ENCODE results near the gene SLC22A17. TPM values are rescaled to one million over a fixed set of nuclear protein-coding genes. Genes with fewer than 3 reads are reported as not detected.

The SLC22A17 gene
- total and polyA plus RNA-seq, 2 of the 13 experiments (the other 11 are each of a cell fraction or from before 2014, with no cell fraction given): 0.95 to 1.1 TPM

- TF ChIP-seq, protein P1, sequence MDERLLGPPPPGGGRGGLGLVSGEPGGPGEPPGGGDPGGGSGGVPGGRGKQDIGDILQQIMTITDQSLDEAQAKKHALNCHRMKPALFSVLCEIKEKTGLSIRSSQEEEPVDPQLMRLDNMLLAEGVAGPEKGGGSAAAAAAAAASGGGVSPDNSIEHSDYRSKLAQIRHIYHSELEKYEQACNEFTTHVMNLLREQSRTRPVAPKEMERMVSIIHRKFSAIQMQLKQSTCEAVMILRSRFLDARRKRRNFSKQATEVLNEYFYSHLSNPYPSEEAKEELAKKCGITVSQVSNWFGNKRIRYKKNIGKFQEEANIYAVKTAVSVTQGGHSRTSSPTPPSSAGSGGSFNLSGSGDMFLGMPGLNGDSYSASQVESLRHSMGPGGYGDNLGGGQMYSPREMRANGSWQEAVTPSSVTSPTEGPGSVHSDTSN (CRISPR knock-in tag; IDR thresholded peaks at IDR 0.05): no peak
- TF ChIP-seq, protein P2, sequence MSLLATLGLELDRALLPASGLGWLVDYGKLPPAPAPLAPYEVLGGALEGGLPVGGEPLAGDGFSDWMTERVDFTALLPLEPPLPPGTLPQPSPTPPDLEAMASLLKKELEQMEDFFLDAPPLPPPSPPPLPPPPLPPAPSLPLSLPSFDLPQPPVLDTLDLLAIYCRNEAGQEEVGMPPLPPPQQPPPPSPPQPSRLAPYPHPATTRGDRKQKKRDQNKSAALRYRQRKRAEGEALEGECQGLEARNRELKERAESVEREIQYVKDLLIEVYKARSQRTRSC (CRISPR knock-in tag; IDR thresholded peaks at IDR 0.05; ENCODE audit: low read depth): peak; percentile 93; the same call in 1 of the 2 replicates
- TF ChIP-seq SRSF1 (optimal IDR thresholded peaks at IDR 0.05; ENCODE audit: low read depth, low read length): no peak
- TF ChIP-seq, protein P3, sequence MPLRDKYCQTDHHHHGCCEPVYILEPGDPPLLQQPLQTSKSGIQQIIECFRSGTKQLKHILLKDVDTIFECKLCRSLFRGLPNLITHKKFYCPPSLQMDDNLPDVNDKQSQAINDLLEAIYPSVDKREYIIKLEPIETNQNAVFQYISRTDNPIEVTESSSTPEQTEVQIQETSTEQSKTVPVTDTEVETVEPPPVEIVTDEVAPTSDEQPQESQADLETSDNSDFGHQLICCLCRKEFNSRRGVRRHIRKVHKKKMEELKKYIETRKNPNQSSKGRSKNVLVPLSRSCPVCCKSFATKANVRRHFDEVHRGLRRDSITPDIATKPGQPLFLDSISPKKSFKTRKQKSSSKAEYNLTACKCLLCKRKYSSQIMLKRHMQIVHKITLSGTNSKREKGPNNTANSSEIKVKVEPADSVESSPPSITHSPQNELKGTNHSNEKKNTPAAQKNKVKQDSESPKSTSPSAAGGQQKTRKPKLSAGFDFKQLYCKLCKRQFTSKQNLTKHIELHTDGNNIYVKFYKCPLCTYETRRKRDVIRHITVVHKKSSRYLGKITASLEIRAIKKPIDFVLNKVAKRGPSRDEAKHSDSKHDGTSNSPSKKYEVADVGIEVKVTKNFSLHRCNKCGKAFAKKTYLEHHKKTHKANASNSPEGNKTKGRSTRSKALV (CRISPR knock-in tag; IDR thresholded peaks at IDR 0.05): no peak; the same call in none of the 2 replicates
- TF ChIP-seq ZNF142 (CRISPR knock-in tag; IDR thresholded peaks at IDR 0.05): peak; percentile 80; the same call in 1 of the 2 replicates
- no peak for TF ChIP-seq SMC3 (IDR thresholded peaks at IDR 0.05; ENCODE audit: low read length)
- peak; percentile 74 for TF ChIP-seq ZBTB26 (CRISPR knock-in tag; IDR thresholded peaks at IDR 0.05; ENCODE audit: borderline replicate concordance)
- no peak for TF ChIP-seq SRF (IDR thresholded peaks at IDR 0.05; ENCODE audit: low read depth, low read length)
- peak; percentile 60; the same call in 1 of the 2 replicates for TF ChIP-seq ZNF792 (CRISPR knock-in tag; IDR thresholded peaks at IDR 0.05)
- TF ChIP-seq, protein P4, sequence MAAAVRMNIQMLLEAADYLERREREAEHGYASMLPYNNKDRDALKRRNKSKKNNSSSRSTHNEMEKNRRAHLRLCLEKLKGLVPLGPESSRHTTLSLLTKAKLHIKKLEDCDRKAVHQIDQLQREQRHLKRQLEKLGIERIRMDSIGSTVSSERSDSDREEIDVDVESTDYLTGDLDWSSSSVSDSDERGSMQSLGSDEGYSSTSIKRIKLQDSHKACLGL (CRISPR knock-in tag; IDR thresholded peaks at IDR 0.05): peak; percentile 97
- no peak for TF ChIP-seq AHDC1 (CRISPR knock-in tag; IDR thresholded peaks at IDR 0.05; ENCODE audit: borderline replicate concordance)
- TF ChIP-seq SP2 (CRISPR knock-in tag; IDR thresholded peaks at IDR 0.05): no peak
Observed at GRCh38 chr14:23301969-23302289, 50.8 kb downstream of the SLC22A17 start (continued).
